Activated T-helper 1 cell treated with anti-CD3 and anti-CD28 coated beads, Interleukin-12 subunit alpha, Interleukin-12 subunit beta, Interleukin-2, Interleukin-4 antibody, amounts not matched to agents 30 ng/mL and 10 ng/mL and 1 ng/mL, durations not matched to agents 14 hours and 24 hours and 36 hours (primary cell): ENCODE measurements around the gene MAPK9. TPM values are rescaled to one million over a fixed set of nuclear protein-coding genes. Genes with fewer than 3 reads are reported as not detected.

ENCODE experiments used
- DNase-seq: peaks from one replicate; pipeline ENCODE4 v3.0.0; 2021; ENCODE audit warnings: low spot score
- H3K27ac Mint-ChIP-seq: one replicate; pipeline ENCODE4 v1.8.0; 2021; ENCODE audit warnings: mild to moderate bottlenecking, mixed read lengths
- H3K27me3 Mint-ChIP-seq: one replicate; pipeline ENCODE4 v1.8.0; 2022; ENCODE audit warnings: mild to moderate bottlenecking, moderate library complexity, mixed read lengths; ENCODE audit not compliant: insufficient read depth
- H3K36me3 Mint-ChIP-seq: one replicate; pipeline ENCODE4 v1.8.0; 2021; ENCODE audit warnings: low read depth, mixed read lengths
- H3K4me1 Mint-ChIP-seq: one replicate; pipeline ENCODE4 v1.8.0; 2021; ENCODE audit warnings: low read depth, mixed read lengths
- H3K4me3 Mint-ChIP-seq: one replicate; pipeline ENCODE4 v1.8.0; 2021; ENCODE audit warnings: mild to moderate bottlenecking, moderate library complexity, mixed read lengths
- H3K9me3 Mint-ChIP-seq: one replicate; pipeline ENCODE4 v1.8.0; 2021; ENCODE audit warnings: mixed read lengths
- intact Hi-C: fragments of 100-400 bp; cut with micrococcal nuclease; formaldehyde crosslinking; loops from one replicate; pipeline ENCODE4 v1.15.1; 2024
- total RNA-seq: library from RNA; stranded (reverse); gene quantifications from 2 replicates; pipeline ENCODE4 v1.2.3, GENCODE V29; 2022

The MAPK9 gene
- total RNA-seq, 1 donor from 2014 or later = 39.8 TPM

GRCh38 chr5:180199390-180199789, 92.5 kb downstream of the MAPK9 start:
- Mint-ChIP-seq H3K27ac (no peak overlapping the region), H3K9me3 (no peaks in the 10 kb centered on the region), H3K36me3 (no peaks in the 10 kb centered on the region), H3K27me3 (no peaks in the 10 kb centered on the region), H3K4me3 (no peak overlapping the region), H3K4me1 (no peaks in the 10 kb centered on the region)
- intact Hi-C loops = no loop called here
- no peak for DNase-seq

DNA sequence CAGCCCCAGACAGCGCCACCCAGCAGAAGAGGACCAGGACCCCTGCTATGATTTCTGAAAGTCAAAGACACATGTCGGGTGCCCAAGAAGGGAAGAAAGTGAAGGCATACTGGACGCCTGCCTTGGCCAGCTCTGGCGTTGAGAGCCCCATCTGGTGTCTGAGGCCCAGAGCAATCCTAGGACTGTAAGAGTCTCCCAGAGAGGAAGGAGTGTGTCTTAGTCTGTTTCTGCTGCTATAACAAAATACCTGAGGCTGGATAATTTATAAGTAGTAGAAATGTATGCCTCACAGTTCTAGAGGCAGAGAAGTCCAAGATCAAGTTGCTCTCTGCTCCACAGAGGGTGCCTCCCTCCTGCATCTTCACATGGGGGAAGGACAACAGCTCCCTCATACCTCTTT, 93.7 kb downstream of the MAPK9 start:
- H3K9me3 Mint-ChIP-seq = no peaks in the 10 kb centered on the region
- intact Hi-C loops = no loop called here
- DNase-seq = no peak
- H3K4me3 Mint-ChIP-seq = no peak overlapping the region
- H3K27me3 Mint-ChIP-seq = no peaks in the 10 kb centered on the region
- no peak overlapping the region for H3K27ac Mint-ChIP-seq
- H3K36me3 Mint-ChIP-seq = no peaks in the 10 kb centered on the region
- no peaks in the 10 kb centered on the region for H3K4me1 Mint-ChIP-seq

DNA sequence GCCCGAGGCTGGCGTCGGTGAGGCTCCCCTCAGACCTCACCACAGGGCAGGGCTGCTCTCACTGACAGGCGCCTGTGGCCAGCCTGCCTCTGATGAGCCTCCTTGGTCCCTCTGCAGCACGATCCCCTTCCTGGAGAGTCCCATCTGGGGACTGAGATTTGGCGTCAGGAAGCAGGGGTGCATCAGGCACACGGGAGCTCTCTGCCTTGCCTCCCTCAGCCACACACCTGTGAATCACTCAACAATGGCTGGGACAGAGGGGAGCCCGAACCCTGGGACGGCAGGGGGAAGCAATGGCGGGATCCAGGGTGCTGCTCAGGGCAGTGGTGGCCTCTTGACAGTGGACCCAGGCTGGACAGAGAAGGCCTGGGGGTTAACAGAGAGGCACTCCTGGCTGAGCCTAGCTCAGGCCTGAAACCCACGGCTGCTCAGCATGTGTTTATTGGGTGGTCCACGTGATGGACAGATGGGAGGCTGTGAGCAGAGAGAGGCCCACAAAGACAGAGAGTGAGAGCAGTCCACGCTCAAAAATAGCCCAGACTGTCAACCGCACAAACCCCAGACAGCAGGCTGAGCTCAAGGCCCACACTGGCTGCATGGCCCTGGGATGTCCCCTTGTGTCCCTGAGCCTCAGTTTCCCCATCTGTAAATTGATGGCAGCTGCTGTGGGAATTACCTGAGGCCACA, 94.7 kb downstream of the MAPK9 start:
- no peaks in the 10 kb centered on the region for H3K9me3 Mint-ChIP-seq
- H3K27ac Mint-ChIP-seq = no peak overlapping the region
- H3K36me3 Mint-ChIP-seq = no peaks in the 10 kb centered on the region
- intact Hi-C loops = no loop called here
- H3K4me3 Mint-ChIP-seq = no peak overlapping the region
- no peaks in the 10 kb centered on the region for H3K27me3 Mint-ChIP-seq
- DNase-seq = no peak
- no peaks in the 10 kb centered on the region for H3K4me1 Mint-ChIP-seq

- intact Hi-C loops = no loop called here
- no peak for DNase-seq
- H3K9me3 Mint-ChIP-seq = no peaks in the 10 kb centered on the region
Measured at GRCh38 chr5:180194410-180195345, 97.2 kb downstream of the MAPK9 start.

DNA sequence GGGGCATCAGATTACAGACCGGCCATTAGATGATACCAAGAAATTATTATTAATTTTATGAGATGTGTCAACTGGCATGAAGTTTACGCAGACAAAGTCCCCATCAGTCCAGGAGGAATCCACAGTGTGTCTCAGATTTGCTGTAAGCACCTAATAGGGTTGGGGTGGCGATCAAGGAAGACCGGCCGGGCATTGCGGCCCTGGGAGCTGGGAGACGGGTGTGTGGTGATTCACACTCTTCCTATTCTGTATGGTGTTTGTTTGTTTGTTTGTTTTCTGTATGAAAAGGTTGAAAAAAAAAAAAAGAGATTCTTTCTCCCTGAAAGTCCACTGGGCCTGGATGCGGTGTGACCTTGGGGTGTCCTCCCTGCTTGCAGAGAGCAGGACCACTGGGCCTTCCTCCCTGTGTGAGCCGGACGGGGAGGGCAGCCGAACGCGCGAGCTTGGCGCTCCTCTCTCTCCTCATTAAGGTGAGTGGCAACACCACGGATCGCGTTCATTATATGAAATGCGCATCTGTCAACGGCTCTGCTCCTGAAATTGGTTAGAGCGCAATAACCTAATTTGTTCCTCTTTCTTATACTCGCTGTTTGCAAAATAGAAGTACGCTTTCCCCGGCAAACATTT, 98.0 kb downstream of the MAPK9 start:
- H3K27ac Mint-ChIP-seq = no peak overlapping the region
- no peak for DNase-seq
- no peaks in the 10 kb centered on the region for H3K4me1 Mint-ChIP-seq
- H3K27me3 Mint-ChIP-seq = no peaks in the 10 kb centered on the region
- H3K4me3 Mint-ChIP-seq = no peak overlapping the region
- no peaks in the 10 kb centered on the region for H3K36me3 Mint-ChIP-seq
- intact Hi-C loops = no loop called here
- no peaks in the 10 kb centered on the region for H3K9me3 Mint-ChIP-seq

More at GRCh38 chr5:180194410-180195345, 97.2 kb downstream of the MAPK9 start:
- Mint-ChIP-seq H3K27me3 (no peaks in the 10 kb centered on the region), H3K27ac (no peak overlapping the region), H3K4me3 (no peak overlapping the region), H3K4me1 (no peaks in the 10 kb centered on the region), H3K36me3 (no peaks in the 10 kb centered on the region)

GRCh38 chr5:180191716-180192115, 100.2 kb downstream of the MAPK9 start:
- Mint-ChIP-seq H3K27ac (no peak overlapping the region), H3K4me3 (no peak overlapping the region), H3K4me1 (no peaks in the 10 kb centered on the region), H3K36me3 (no peaks in the 10 kb centered on the region), H3K9me3 (no peaks in the 10 kb centered on the region), H3K27me3 (no peaks in the 10 kb centered on the region)
- intact Hi-C loops = no loop called here
- DNase-seq = no peak

GRCh38 chr5:180187767-180188166, 104.1 kb downstream of the MAPK9 start:
- H3K4me1 Mint-ChIP-seq = no peaks in the 10 kb centered on the region
- H3K27me3 Mint-ChIP-seq = no peaks in the 10 kb centered on the region
- intact Hi-C loops = no loop called here
- H3K27ac Mint-ChIP-seq = no peak overlapping the region
- DNase-seq = no peak
- H3K4me3 Mint-ChIP-seq = no peak overlapping the region
- peaks cover 6% of the 10 kb centered on the region for H3K9me3 Mint-ChIP-seq
- no peaks in the 10 kb centered on the region for H3K36me3 Mint-ChIP-seq

Other genes with a start within 250 kb of the MAPK9 start
- 7.6 and 7.7 TPM in 2 replicates for gene RNF130, start 220.3 kb downstream of the MAPK9 start, total RNA-seq
- not detected in 2 replicates for gene RASGEF1C, start 82.9 kb downstream of the MAPK9 start, total RNA-seq
- 1.1 and 1.4 TPM in 2 replicates for gene GFPT2, start 61.3 kb upstream of the MAPK9 start, total RNA-seq
- gene CNOT6, start 202.3 kb upstream of the MAPK9 start, total RNA-seq = 48.8 and 49.7 TPM in 2 replicates